Neuron (in vitro differentiated cells): ENCODE data around the gene TOMM34.

ENCODE experiments used
- H2AFZ ChIP-seq: one replicate; pipeline ENCODE4 v1.6.1; 2013; ENCODE audit warnings: low read depth, mild to moderate bottlenecking, inconsistent platforms, low read length, moderate library complexity
- H3K27me3 ChIP-seq: one replicate; pipeline ENCODE4 v1.6.1; 2013; ENCODE audit warnings: low read length; ENCODE audit not compliant: insufficient read depth
- H3K36me3 ChIP-seq: one replicate; pipeline ENCODE4 v1.6.1; 2013; ENCODE audit warnings: low read length; ENCODE audit not compliant: insufficient read depth
- H3K4me1 ChIP-seq: one replicate; pipeline ENCODE4 v1.6.1; 2013; ENCODE audit warnings: low read length; ENCODE audit not compliant: insufficient read depth
- H3K4me3 ChIP-seq: 2 replicates; pipeline ENCODE4 v1.5.1; 2013; ENCODE audit warnings: mild to moderate bottlenecking, low read length, moderate library complexity
- H3K9me3 ChIP-seq: one replicate; pipeline ENCODE4 v1.6.1; 2013; ENCODE audit warnings: low read length

TOMM34 gene

GRCh38 chr20:44959082-44959637 lies 1.0 kb downstream of the TOMM34 start:
- Histone ChIP-seq H2AFZ (no peak overlapping the region), H3K4me1 (peaks cover 17% of the 10 kb centered on the region), H3K4me3 (peak overlapping the region; percentile 65), H3K9me3 (no peaks in the 10 kb centered on the region), H3K27me3 (no peaks in the 10 kb centered on the region), H3K36me3 (peaks cover 22% of the 10 kb centered on the region)

- Histone ChIP-seq H3K36me3 (peaks cover 31% of the 10 kb centered on the region), H3K27me3 (no peaks in the 10 kb centered on the region), H2AFZ (no peak overlapping the region), H3K9me3 (no peaks in the 10 kb centered on the region), H3K4me3 (no peak overlapping the region), H3K4me1 (peaks cover 17% of the 10 kb centered on the region)
Observed at GRCh38 chr20:44958276-44958675, 1.9 kb downstream of the TOMM34 start.

- H2AFZ ChIP-seq, result no peak overlapping the region
- no peak overlapping the region for H3K4me3 ChIP-seq
- peaks cover 49% of the 10 kb centered on the region for H3K36me3 ChIP-seq
- H3K4me1 ChIP-seq, result peaks cover 17% of the 10 kb centered on the region
- H3K27me3 ChIP-seq, result no peaks in the 10 kb centered on the region
- H3K9me3 ChIP-seq, result no peaks in the 10 kb centered on the region
Observed at GRCh38 chr20:44956410-44956809, 3.8 kb downstream of the TOMM34 start.

- no peaks in the 10 kb centered on the region for H3K9me3 ChIP-seq
- no peak overlapping the region for H3K4me3 ChIP-seq
- peaks cover 13% of the 10 kb centered on the region for H3K4me1 ChIP-seq
- no peaks in the 10 kb centered on the region for H3K27me3 ChIP-seq
- peaks cover 60% of the 10 kb centered on the region for H3K36me3 ChIP-seq
- no peak overlapping the region for H2AFZ ChIP-seq
Observed at GRCh38 chr20:44955270-44955669, 4.9 kb downstream of the TOMM34 start.

- no peaks in the 10 kb centered on the region for H3K9me3 ChIP-seq
- no peak overlapping the region for H2AFZ ChIP-seq
- no peaks in the 10 kb centered on the region for H3K27me3 ChIP-seq
- H3K4me3 ChIP-seq, result no peak overlapping the region
- peaks cover 10% of the 10 kb centered on the region for H3K4me1 ChIP-seq
- peaks cover 66% of the 10 kb centered on the region for H3K36me3 ChIP-seq
Observed at GRCh38 chr20:44954211-44954610, 6.0 kb downstream of the TOMM34 start.

GRCh38 chr20:44952731-44953130 lies 7.5 kb downstream of the TOMM34 start:
- Histone ChIP-seq H3K36me3 (peaks cover 81% of the 10 kb centered on the region), H3K4me1 (no peaks in the 10 kb centered on the region), H3K4me3 (no peak overlapping the region), H2AFZ (no peak overlapping the region), H3K27me3 (no peaks in the 10 kb centered on the region), H3K9me3 (no peaks in the 10 kb centered on the region)

GRCh38 chr20:44950368-44950767 lies 9.8 kb downstream of the TOMM34 start:
- no peaks in the 10 kb centered on the region for H3K4me1 ChIP-seq
- H2AFZ ChIP-seq, result no peak overlapping the region
- H3K27me3 ChIP-seq, result no peaks in the 10 kb centered on the region
- H3K9me3 ChIP-seq, result no peaks in the 10 kb centered on the region
- H3K4me3 ChIP-seq, result no peak overlapping the region
- peaks cover 89% of the 10 kb centered on the region for H3K36me3 ChIP-seq

- H3K27me3 ChIP-seq, result no peaks in the 10 kb centered on the region
- no peaks in the 10 kb centered on the region for H3K4me1 ChIP-seq
- H3K36me3 ChIP-seq, result peaks cover 80% of the 10 kb centered on the region
- no peaks in the 10 kb centered on the region for H3K9me3 ChIP-seq
- no peak overlapping the region for H2AFZ ChIP-seq
- H3K4me3 ChIP-seq, result no peak overlapping the region
Observed at GRCh38 chr20:44948513-44948912, 11.7 kb downstream of the TOMM34 start.

GRCh38 chr20:44948107-44948506 lies 12.1 kb downstream of the TOMM34 start:
- peaks cover 80% of the 10 kb centered on the region for H3K36me3 ChIP-seq

GRCh38 chr20:44946271-44946852 lies 13.8 kb downstream of the TOMM34 start:
- Histone ChIP-seq H3K9me3 (no peaks in the 10 kb centered on the region), H2AFZ (no peak overlapping the region), H3K4me1 (no peaks in the 10 kb centered on the region), H3K36me3 (peaks cover 74% of the 10 kb centered on the region), H3K27me3 (no peaks in the 10 kb centered on the region), H3K4me3 (no peak overlapping the region)

More at GRCh38 chr20:44948107-44948506, 12.1 kb downstream of the TOMM34 start:
- Histone ChIP-seq H3K4me1 (no peaks in the 10 kb centered on the region), H2AFZ (no peak overlapping the region), H3K27me3 (no peaks in the 10 kb centered on the region), H3K4me3 (no peak overlapping the region), H3K9me3 (no peaks in the 10 kb centered on the region)

GRCh38 chr20:44945261-44945660 lies 14.9 kb downstream of the TOMM34 start:
- Histone ChIP-seq H3K9me3 (no peaks in the 10 kb centered on the region), H2AFZ (no peak overlapping the region), H3K27me3 (no peaks in the 10 kb centered on the region), H3K36me3 (peaks cover 70% of the 10 kb centered on the region), H3K4me3 (no peak overlapping the region), H3K4me1 (no peaks in the 10 kb centered on the region)

- Histone ChIP-seq H3K4me1 (no peaks in the 10 kb centered on the region), H3K9me3 (no peaks in the 10 kb centered on the region), H2AFZ (no peak overlapping the region), H3K36me3 (peaks cover 60% of the 10 kb centered on the region), H3K4me3 (no peak overlapping the region), H3K27me3 (no peaks in the 10 kb centered on the region)
Observed at GRCh38 chr20:44943828-44944227, 16.4 kb downstream of the TOMM34 start.

GRCh38 chr20:44942264-44942973 lies 17.8 kb downstream of the TOMM34 start:
- Histone ChIP-seq H3K4me1 (no peaks in the 10 kb centered on the region), H3K36me3 (peaks cover 50% of the 10 kb centered on the region)

More at GRCh38 chr20:44942264-44942973, 17.8 kb downstream of the TOMM34 start:
- Histone ChIP-seq H3K27me3 (no peaks in the 10 kb centered on the region), H3K4me3 (no peak overlapping the region), H2AFZ (no peak overlapping the region), H3K9me3 (no peaks in the 10 kb centered on the region)
